ENCODE measurements around the gene TAL1.

TAL1 gene

DNA sequence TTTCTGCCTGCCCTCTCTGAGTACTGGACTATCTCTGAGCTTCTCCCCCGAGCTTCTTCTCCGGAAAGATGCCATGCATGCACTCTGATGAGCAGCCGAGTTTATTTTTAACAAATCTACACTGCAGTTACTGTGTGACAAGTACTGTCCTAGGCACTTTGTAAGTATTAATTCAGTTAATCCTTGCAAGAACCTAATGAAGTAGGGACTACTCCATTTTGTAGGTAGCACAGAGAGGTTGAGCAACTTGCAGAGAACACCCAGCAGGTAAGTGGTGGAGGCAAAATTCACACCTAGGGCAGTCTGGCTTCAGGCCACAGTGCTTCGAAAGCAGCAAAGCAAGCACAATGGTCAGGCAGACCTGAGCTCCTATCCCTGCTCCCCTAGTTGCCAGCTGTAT lies 3.8 kb upstream of the TAL1 start:
- no peak for DNase-seq (ENCODE audit: low read depth)
- H3K4me3 ChIP-seq (ENCODE audit: low read depth, low read length): no peak overlapping the region
- TF ChIP-seq, protein P1, sequence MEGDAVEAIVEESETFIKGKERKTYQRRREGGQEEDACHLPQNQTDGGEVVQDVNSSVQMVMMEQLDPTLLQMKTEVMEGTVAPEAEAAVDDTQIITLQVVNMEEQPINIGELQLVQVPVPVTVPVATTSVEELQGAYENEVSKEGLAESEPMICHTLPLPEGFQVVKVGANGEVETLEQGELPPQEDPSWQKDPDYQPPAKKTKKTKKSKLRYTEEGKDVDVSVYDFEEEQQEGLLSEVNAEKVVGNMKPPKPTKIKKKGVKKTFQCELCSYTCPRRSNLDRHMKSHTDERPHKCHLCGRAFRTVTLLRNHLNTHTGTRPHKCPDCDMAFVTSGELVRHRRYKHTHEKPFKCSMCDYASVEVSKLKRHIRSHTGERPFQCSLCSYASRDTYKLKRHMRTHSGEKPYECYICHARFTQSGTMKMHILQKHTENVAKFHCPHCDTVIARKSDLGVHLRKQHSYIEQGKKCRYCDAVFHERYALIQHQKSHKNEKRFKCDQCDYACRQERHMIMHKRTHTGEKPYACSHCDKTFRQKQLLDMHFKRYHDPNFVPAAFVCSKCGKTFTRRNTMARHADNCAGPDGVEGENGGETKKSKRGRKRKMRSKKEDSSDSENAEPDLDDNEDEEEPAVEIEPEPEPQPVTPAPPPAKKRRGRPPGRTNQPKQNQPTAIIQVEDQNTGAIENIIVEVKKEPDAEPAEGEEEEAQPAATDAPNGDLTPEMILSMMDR (IDR thresholded peaks at IDR 0.05; ENCODE audit: insufficient read depth, low read depth, low read length, missing control alignments): no peak

DNA sequence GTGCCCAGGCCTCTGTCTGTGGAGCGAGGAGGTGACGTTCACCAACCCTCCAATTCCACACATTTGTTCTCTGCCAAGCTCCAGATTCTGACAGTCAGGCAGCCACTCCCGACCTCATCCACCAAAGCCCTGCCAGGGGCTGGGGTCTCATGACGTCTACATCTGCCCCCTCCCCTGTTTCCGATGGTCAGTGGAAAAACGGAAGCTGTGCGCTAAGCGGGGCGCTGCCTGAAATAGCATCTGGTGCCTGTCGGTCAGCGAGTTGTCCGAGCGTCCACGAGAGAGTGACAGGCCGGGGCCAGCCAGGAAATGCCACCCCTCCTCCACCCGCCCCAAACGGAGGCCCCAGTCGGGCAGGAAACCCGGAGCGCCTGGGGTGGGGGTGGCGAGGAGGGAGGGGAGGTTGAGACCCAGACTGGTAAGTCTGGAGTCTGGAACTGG lies 3.2 kb upstream of the TAL1 start:
- no peak overlapping the region for H3K4me3 ChIP-seq (ENCODE audit: low read depth, low read length)
- TF ChIP-seq, protein P1 (IDR thresholded peaks at IDR 0.05; ENCODE audit: insufficient read depth, low read depth, low read length, missing control alignments): no peak
- DNase-seq (ENCODE audit: low read depth): peak; percentile 5

DNA sequence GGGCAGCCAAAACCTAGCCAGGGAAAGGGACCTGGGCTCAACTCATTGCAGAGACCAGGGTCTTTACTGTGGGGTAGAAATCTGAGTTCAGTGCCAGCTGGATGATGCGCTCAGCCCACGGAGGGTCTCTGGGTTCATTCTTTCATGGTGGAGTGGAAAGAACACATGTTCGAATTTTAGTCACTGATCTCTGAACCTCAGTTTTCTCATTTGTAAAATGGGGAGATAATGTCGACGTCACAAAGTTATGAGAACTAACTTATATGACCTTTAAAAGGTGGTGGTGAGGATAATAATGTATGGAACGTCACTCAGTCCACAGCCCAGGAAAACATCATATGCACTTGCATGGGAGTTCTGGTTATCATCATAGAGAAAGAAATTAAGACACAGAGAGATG lies 1.2 kb upstream of the TAL1 start:
- no peak for DNase-seq (ENCODE audit: low read depth)
- no peak overlapping the region for H3K4me3 ChIP-seq (ENCODE audit: low read depth, low read length)

DNA sequence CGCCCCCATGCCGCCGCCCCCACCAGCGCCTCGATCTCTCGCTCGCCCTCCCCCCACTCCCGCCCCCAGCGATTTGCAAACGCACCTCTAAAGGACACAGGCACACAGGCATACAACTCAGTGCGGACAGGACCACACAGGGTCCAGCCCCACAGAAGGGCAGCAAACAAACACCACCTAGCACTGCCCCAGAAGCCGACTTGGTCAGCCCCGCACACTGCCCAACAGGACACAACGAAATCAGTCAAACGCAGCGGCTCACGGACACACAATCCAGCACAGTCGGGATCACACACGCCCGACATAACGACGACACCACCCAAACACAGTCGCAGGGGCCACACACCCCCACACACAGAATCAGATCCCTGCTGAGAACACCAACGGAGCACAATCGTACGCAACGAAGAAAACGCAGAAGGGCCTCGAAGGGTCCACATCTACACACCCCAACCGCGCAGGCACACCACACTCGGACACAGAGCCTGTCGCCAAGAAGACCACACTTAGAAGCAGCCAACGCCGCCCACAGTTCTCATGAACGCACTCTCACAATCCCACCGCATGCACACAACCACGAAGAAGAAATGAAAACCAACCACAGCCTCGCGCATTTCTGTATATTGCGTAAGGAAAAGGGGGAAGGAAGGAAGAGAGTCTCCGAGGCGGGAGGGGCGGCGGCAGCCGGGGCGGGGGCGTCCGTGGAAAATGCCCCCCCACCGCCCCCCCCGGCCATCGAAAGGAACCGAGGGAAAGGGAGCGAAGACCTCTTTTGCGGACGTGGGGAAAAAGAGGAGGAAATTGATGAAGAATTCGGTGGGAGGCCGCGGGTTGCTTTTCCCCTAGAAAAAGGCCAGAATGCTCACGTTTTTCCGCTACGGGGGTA lies 481 bp downstream of the TAL1 start:
- DNase-seq (ENCODE audit: low read depth): peak; percentile 5
- H3K4me3 ChIP-seq (ENCODE audit: low read depth, low read length): no peak overlapping the region
- TF ChIP-seq, protein P1 (IDR thresholded peaks at IDR 0.05; ENCODE audit: insufficient read depth, low read depth, low read length, missing control alignments): no peak

More for the DNA sequence above, 1.2 kb upstream of the TAL1 start:
- TF ChIP-seq, protein P1 (IDR thresholded peaks at IDR 0.05; ENCODE audit: insufficient read depth, low read depth, low read length, missing control alignments): no peak

DNA sequence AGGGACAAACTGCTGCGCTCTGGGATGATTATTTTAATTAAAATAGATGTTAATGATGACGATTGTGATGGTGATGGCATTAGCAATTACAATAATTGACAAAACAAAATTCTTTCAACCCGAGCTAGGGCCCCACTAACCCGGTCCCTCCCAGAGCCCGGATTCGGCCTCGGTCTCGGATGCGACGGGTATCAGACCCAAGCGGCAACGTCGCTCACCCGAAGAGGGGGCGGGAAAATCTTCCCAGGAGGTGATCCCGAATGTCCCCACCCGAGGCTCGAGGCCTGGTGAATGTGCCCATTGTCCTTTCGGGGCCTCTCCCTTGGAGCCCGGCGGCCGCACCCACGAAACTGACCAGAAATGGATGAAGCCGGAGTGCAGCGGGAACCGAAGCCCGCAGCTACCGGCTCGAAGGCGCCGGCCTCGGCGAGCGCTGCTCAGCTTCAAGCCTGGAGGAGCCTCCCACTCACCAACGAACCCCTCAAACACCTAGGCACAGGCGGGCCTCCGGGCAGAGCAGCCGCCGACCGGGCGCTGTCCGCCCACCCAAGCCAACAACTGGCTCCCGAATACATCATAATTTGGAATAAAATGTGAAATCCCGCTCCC lies 1.2 kb downstream of the TAL1 start:
- TF ChIP-seq, protein P1 (IDR thresholded peaks at IDR 0.05; ENCODE audit: insufficient read depth, low read depth, low read length, missing control alignments): no peak
- no peak for DNase-seq (ENCODE audit: low read depth)
- no peak overlapping the region for H3K4me3 ChIP-seq (ENCODE audit: low read depth, low read length)

DNA sequence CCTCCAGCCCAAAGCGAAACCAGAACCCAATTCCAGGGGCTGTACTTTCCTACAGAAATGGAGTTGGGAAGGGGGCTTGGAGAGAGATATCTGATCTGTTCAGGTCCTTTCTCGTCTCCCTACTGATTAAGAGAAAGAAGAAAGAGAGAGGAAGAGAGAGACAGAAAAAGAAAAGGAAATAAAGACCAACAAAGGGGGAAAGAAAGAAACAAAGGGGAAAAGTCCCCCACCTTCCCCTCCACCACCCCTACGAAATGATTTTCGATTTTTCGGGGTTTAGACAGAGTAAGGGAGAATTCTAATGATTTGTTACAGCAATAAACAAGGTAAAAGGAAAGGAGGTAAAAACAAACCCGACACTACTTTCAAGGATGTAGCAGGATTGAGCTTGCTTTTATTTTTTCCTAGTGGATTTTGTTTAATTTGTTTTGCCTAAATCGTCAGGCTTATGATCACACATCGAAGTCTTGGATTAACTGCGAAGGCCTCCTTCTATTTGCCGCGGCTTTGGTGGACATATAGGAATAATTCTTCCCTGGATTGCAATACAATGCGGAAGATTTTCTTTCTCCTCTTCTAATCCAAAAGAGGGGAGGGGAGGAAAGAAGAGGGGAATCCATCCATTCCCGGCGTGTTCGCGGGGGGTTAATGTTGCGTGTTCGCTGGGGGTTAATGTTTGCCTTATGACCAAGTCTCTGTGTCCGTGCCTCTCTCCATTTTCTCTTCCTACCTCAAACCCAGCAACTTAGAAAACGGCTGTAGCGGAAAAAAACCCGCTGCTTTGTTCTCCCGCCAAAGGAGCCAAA lies 1.9 kb downstream of the TAL1 start:
- no peak overlapping the region for H3K4me3 ChIP-seq (ENCODE audit: low read depth, low read length)
- TF ChIP-seq, protein P1 (IDR thresholded peaks at IDR 0.05; ENCODE audit: insufficient read depth, low read depth, low read length, missing control alignments): no peak
- no peak for DNase-seq (ENCODE audit: low read depth)

All from GM12865 (cell line).